KOPT-K1 (cell line): ENCODE results near the gene E2F3.
A peak's percentile ranks its signal among the peaks of the same experiment; 100 is the strongest.

Experiments used
- H3K27ac ChIP-seq: fragments of 200-600 bp; sonication (generic); 2 replicates; pipeline ENCODE4 v1.5.1; 2016; ENCODE audit warnings: antibody characterized with exemption, mild to moderate bottlenecking, low read depth, low read length; ENCODE audit not compliant: poor library complexity, severe bottlenecking
- H3K36me3 ChIP-seq: fragments of 200-600 bp; sonication (generic); 2 replicates; pipeline ENCODE4 v1.5.1; 2017; ENCODE audit warnings: antibody characterized with exemption, mild to moderate bottlenecking, low read length, moderate library complexity; ENCODE audit not compliant: insufficient read depth
- H3K9me3 ChIP-seq: fragments of 200-600 bp; sonication (generic); 2 replicates; pipeline ENCODE4 v1.5.1; 2017; ENCODE audit warnings: antibody characterized with exemption, low read length, mild to moderate bottlenecking; ENCODE audit not compliant: insufficient read depth, poor library complexity, severe bottlenecking

E2F3 gene

GRCh38 chr6:20401205-20402091, at the start of gene E2F3:
Gene E2F3 (plus strand): TSS chr6:20401879. CDS start chr6:20402233, 354 bp downstream.
- Histone ChIP-seq H3K9me3 (no peaks in the 10 kb centered on the region), H3K27ac (peak within 1 kb of the TSS; percentile 97), H3K36me3 (peaks cover 14% of the 10 kb centered on the region)

- Histone ChIP-seq H3K9me3 (no peaks in the 10 kb centered on the region), H3K36me3 (no peaks in the 10 kb centered on the region), H3K27ac (no peak overlapping the region)
Measured at GRCh38 chr6:20352346-20352745, 49.3 kb upstream of the E2F3 start.

- Histone ChIP-seq H3K27ac (no peak overlapping the region), H3K9me3 (no peaks in the 10 kb centered on the region), H3K36me3 (no peaks in the 10 kb centered on the region)
Measured at GRCh38 chr6:20353134-20353533, 48.5 kb upstream of the E2F3 start.

- Histone ChIP-seq H3K36me3 (no peaks in the 10 kb centered on the region), H3K27ac (no peak overlapping the region), H3K9me3 (no peaks in the 10 kb centered on the region)
Measured at GRCh38 chr6:20354366-20354765, 47.3 kb upstream of the E2F3 start.

- H3K9me3 ChIP-seq: no peaks in the 10 kb centered on the region
Measured at GRCh38 chr6:20360471-20361119, 41.1 kb upstream of the E2F3 start.

GRCh38 chr6:20362623-20363022, 39.1 kb upstream of the E2F3 start:
- H3K9me3 ChIP-seq: no peaks in the 10 kb centered on the region
- no peak overlapping the region for H3K27ac ChIP-seq

More at GRCh38 chr6:20360471-20361119, 41.1 kb upstream of the E2F3 start:
- Histone ChIP-seq H3K36me3 (no peaks in the 10 kb centered on the region), H3K27ac (no peak overlapping the region)

GRCh38 chr6:20364327-20364726, 37.4 kb upstream of the E2F3 start:
- Histone ChIP-seq H3K36me3 (no peaks in the 10 kb centered on the region), H3K9me3 (no peaks in the 10 kb centered on the region), H3K27ac (no peak overlapping the region)

More at GRCh38 chr6:20362623-20363022, 39.1 kb upstream of the E2F3 start:
- no peaks in the 10 kb centered on the region for H3K36me3 ChIP-seq

- Histone ChIP-seq H3K36me3 (no peaks in the 10 kb centered on the region), H3K9me3 (no peaks in the 10 kb centered on the region), H3K27ac (no peak overlapping the region)
Measured at GRCh38 chr6:20365456-20365855, 36.2 kb upstream of the E2F3 start.

- Histone ChIP-seq H3K36me3 (no peaks in the 10 kb centered on the region), H3K9me3 (no peaks in the 10 kb centered on the region), H3K27ac (peak overlapping the region; percentile 56)
Measured at GRCh38 chr6:20366082-20366830, 35.4 kb upstream of the E2F3 start.

GRCh38 chr6:20367743-20368485, 33.8 kb upstream of the E2F3 start:
- Histone ChIP-seq H3K27ac (peak overlapping the region; percentile 56), H3K36me3 (no peaks in the 10 kb centered on the region), H3K9me3 (no peaks in the 10 kb centered on the region)

GRCh38 chr6:20370393-20370792, 31.3 kb upstream of the E2F3 start:
- Histone ChIP-seq H3K36me3 (no peaks in the 10 kb centered on the region), H3K9me3 (no peaks in the 10 kb centered on the region), H3K27ac (no peak overlapping the region)

- Histone ChIP-seq H3K27ac (no peak overlapping the region), H3K9me3 (no peaks in the 10 kb centered on the region), H3K36me3 (no peaks in the 10 kb centered on the region)
Measured at GRCh38 chr6:20370801-20371200, 30.9 kb upstream of the E2F3 start.

GRCh38 chr6:20375436-20375835, 26.2 kb upstream of the E2F3 start:
- no peaks in the 10 kb centered on the region for H3K9me3 ChIP-seq
- H3K36me3 ChIP-seq: no peaks in the 10 kb centered on the region
- H3K27ac ChIP-seq: no peak overlapping the region

GRCh38 chr6:20377623-20378265, 23.9 kb upstream of the E2F3 start:
- Histone ChIP-seq H3K9me3 (peaks cover 8% of the 10 kb centered on the region), H3K36me3 (no peaks in the 10 kb centered on the region), H3K27ac (no peak overlapping the region)
